Erythroblast (primary cell): ENCODE results near the gene B3GNT9.

Experiments used
- DNase-seq, 2 experiments: peaks; one replicate each; lab custom pipeline; 2025; lab: John Stamatoyannopoulos, UW
- GATA1 ChIP-seq: IDR thresholded peaks from 2 replicates; pipeline ENCODE4 v1.6.1; 2011; ENCODE audit warnings: low read depth, mild to moderate bottlenecking, control low read depth, low read length, moderate library complexity
- POLR2A ChIP-seq: IDR thresholded peaks from 2 replicates; pipeline ENCODE4 v1.6.1; 2011; ENCODE audit warnings: mild to moderate bottlenecking, low read length

The B3GNT9 gene

DNA sequence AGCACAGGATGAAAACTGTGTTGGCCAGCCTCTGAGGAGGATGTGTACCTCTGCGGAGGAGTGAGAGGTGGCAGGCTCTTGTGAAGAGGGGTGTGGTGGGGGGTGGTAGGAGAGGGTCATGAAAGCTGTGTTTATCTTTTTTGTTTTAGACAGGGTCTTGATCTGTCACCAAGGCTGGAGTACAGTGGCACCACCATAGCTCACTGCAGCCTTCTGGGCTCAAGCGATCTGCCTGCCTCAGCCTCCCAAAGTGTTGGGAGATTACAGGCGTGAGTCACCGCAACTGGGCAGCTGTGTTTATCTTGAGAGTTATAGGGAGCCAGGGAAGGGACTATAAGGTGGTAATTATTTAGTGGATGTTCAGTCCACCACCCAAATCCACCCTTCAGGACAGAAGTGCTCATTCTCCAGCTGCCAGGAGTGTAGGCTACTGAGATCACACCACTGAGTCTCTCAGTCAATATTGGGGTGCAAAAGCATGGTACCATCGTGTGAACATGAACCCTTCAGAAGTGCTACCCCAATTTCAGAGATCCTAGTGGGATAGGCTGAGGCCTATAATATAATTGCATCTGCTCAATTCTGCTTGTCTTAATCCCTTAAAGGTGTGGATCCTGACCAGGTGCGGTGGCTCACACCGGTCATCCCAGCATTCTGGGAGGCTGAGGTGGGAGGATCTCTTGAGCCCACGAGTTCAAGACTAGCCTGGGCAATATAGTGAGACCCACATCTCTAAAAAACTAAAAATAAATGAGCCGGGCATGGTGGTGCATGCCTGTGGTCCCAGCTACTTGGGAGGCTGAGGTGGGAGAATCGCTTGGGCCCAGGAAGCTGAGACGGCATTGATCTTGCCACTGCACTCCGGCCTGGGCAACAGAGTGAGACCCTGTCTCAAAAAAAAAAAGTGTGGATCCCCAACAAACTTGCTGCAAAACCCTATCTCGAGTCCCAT, 39.9 kb upstream of the B3GNT9 start:
- TF ChIP-seq GATA1 (no peak), POLR2A (peak; percentile 52)
- DNase-seq = peak; percentile 76

DNA sequence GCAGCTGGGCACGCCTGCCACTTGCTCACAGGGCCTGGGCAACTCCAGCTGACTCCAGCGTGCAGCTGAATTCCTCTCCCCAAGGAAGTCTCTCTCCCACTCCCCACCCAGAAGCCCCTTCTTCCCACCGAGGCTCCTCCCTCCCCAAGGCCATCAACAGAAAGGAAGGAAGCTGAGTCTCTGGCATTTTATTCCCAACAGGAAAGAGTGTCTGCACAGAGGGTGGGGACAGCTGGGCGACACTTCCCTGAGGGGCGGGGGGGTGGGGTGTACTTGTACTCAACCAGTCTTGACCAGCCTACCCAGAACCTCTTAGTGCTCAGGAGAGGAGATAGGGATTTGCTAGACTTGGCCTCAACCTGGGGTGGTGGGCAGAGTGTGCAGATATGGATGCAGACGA, 39.2 kb upstream of the B3GNT9 start, which contains the start of gene EXOC3L1:
Gene EXOC3L1, minus strand, starts transcription at position 96 of the 400 bp plus-strand sequence. CDS start 460 bp downstream, outside the sequence.
- TF ChIP-seq GATA1 (no peak), POLR2A (no peak)
- DNase-seq = no peak

DNA sequence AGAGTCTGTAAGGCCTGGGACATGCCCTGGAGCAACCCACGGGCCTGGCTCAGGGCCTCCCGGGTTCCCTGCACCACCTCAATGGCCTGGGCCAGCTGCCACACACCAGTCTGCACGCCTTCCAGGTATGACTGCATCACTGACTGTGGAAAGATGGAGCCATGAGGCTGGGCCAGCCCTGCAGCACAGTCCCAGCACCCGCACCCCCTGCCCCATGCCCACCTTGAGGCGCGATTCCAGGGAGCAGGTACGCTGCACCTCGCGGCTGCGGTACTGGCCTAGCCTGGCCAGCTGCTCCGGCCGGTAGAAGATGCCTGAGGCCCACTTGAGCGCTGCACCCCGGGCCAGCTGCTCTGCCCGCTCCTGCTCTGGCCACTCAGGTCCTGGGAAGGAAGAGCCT, 38.0 kb upstream of the B3GNT9 start:
- DNase-seq = no peak
- no peak for TF ChIP-seq GATA1
- TF ChIP-seq POLR2A = no peak

DNA sequence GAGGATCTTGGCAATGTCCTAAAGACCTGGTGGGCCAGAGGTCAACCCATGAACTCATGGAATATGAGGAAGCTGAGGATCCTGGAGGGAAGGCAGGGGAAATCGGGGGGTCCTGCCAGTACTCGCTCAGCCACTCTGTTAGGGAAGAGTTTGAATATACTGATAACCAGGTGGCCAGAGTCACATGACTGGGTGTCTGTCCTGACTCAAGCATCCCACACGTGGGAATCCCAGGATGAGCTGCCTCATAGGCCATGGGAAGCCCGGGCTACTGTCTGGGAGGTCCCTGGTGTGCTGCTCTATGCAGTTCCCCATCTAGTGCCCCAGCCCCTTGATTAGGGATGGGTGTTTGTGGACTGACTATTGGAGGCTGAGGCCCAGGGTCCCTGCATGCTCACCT, 37.5 kb upstream of the B3GNT9 start:
- TF ChIP-seq GATA1 (no peak), POLR2A (no peak)
- no peak for DNase-seq

DNA sequence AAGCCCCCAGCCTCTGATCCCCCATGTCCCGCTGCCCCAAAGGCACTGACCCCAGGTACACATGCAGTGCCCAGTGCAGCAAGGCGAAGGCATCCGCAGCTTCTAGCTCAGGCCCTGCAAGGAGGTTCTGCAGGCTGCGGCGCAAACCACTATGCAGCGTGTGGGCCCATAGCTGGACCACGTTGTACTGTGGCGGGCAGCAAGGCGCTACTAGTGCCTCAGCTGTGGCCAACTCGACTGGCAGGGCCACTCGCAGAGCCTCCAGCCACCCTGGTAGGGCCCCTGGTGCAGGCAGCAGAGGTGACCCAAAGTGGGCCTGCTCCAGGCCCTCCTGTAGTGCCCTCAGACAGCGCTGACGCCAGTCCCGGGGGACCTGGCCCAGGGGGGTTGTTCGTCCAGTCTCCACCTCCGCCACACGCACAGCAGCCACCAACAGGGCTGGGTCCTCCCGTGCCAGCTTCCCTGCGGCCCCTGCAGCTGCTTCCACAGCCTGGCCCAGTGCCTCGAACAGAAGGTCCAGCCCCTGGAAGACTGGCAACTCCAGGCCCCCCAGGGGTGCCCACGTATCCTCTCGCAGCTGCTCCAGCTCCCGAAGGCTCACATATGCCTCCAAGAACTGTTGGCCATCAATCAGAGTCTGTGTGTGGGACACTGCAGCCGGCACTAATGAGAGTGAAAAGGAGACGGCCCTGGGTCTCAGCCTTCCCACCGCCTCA, 36.5 kb upstream of the B3GNT9 start:
- TF ChIP-seq POLR2A = no peak
- TF ChIP-seq GATA1 = no peak
- no peak for DNase-seq

DNA sequence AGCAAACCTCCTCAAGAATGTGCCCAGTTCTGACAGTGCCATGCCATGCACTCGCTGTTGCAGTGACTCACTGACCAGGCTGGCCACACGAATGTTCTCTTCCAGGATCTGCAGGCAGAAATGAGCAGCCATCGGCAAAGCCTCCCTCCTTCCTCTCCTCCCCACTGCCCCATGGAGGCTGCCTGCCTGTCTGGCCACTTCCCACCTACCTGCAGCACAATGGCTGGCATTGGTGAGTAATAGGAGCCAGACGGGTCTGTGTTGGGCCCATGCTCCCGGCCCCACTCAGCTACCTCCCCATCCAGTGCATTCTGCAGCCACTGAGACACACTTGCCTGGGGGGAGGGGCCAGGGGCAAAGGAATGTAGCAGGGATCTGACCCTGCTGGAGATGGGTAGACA, 35.8 kb upstream of the B3GNT9 start:
- TF ChIP-seq POLR2A = no peak
- no peak for DNase-seq

DNA sequence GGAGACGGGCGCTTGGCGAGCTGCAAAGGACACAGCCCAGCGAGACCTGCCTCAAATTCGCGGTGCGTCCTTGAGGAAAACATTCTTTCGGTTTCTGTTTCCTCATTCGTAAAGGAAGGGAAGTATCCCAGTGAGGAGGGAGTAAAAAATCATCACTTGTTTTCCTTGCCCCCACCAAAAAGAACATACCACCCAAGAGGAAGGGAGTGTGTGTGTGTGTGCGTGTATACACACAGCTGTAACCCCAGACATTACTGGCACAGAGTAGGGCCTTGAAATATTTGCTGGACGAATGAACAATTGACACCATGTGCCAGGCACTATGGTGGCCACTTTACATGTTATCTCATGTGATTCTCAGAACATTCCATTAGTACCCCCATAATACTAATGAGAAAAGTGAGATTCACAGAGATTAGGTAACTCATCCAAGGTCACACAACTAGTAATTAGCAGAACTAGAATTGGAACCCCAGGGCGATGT, 34.9 kb upstream of the B3GNT9 start:
- no peak for TF ChIP-seq GATA1
- no peak for TF ChIP-seq POLR2A
- DNase-seq = no peak

DNA sequence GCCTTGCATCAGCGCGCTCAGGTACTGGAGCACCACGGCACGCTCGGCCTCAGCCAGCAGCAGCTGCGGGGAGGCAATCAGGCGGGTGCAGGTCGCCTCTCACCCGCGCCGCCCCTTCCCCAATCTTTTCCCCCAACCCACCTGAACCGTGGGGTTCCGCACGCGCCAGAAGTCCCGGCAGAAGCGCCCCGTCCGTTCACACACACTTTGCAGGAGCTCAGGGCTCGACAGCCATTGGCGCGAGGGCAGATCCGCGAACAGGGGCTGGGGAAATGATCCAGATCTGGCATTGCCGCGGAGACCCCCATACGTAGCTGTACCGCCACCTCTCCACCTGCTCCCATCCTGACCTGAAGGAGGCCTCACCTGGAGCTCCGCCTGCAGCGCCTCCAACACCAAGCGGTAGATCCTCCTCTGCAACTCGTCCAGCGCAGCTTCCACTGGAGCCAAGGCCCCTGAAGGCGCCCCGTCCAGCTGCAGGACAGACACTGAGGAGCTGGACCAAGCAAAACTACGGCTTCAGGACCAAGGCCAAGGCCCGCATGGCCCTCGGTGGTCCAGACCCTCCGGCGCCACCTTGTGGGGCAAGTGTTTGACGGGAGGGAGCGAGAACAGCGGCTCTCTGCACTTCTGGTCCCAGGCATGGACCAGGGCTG, 34.3 kb upstream of the B3GNT9 start:
- peak; percentile 88 to 90 for DNase-seq
- TF ChIP-seq GATA1 = no peak
- no peak for TF ChIP-seq POLR2A

DNA sequence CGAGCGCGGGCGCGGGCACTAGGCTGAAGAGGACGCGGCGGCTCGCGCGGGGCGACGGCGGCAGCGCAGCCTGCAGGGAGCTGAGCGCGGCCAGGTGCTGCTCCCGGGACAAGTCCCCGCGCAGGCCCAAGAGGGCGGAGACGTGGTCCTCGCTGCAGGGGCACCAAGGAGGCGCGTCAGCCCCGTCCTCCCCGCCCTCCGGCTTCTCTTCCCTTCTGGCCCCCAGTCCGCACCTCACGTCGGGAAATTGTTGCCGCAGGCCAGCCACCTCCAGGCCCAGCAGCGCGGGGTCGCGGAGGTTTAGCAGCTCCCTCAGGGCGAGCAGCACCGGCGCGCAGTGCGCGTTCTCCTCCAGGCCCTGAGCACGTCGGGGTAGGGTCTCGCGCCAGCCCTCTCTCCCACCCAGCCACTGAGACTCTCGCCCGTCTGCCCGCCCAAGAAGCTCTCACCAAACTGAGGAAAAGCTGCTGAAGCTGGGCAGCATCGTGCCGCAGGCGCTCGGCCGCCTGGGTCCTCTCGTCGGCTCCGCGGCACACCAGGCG, 33.7 kb upstream of the B3GNT9 start:
- TF ChIP-seq GATA1 = no peak
- TF ChIP-seq POLR2A = no peak
- DNase-seq = no peak

DNA sequence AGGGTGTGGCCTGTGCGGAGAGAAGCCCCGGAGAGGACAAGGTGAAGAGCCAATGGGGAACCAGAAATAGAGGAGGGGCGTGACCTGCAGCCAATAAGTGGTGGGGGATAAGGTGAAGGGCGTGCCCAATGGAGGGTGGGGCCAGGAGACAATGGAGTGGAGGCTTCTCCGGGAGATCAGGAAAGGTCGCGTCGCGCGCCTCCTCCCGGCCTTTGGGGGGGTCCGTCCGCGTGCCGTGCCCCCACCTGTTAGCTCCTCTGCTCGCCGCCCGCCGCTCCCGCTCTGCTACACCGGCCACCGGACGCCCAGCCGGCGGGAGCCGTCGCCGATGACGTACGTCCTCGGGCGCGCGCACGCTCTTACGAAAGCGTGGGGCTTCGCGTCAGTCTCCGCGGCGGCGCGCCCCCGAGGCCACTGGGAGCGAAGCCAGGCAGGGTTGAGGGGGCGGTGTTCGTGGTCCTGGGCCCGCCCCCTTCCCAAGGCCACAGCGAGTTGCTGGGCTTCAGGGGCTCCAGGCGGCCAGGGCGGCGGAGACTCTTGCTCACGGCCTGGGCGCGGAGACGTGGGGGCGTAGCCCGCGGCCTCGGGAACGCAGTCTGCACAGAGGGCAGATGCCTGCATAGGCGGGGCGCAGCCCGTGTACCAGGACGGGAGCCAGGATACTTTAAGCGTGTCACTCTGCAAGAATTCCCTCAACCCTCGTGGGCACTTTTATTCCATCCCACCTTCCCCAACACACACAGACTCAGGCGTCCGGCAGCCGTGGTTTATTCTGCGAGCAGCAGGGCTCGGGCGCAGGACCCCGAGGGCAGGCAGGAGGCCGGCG, 33.0 kb upstream of the B3GNT9 start, which contains the start of gene MATCAP1:
Gene MATCAP1, minus strand, starts transcription at position 337 of the 826 bp plus-strand sequence. CDS start 3,353 bp downstream, outside the sequence.
- peak; percentile 96 to 98 for DNase-seq
- TF ChIP-seq GATA1 (no peak), POLR2A (peak; percentile 80)

DNA sequence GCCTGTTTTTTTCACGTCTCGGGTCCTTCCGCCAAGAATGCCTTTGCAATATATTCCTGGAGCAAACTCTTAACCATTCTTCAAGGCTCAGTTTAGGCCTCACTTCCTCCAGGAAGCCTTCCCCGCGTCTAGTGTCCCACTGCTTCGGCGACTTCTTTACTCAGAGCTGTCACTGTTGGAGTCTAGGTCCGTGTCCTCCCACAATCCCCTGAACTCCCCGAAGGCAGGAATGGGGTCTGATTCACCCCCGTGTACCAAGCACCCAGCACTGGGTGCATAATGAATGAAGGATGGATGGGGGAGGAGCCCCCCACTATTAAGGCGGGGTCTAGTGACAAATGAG, 32.5 kb upstream of the B3GNT9 start:
- TF ChIP-seq GATA1 = no peak
- no peak for TF ChIP-seq POLR2A
- no peak for DNase-seq

DNA sequence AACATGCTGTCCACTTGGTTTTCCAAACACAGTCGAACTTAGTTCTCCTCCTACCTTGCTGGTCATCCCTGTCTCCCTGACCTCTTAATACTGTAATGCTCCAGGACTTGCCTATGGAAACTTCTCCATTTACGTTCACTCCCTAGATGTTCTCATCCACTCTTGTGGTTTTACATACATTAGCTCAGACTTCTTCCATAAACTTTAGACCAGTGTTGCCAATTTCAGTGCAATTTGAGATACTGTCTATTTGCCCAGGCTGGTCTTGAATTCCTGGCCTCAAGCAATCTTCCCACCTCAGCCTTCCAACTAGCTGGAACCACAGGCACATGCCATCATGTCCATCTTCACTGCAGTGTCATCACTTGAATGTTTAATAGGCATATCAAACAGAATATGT, 31.5 kb upstream of the B3GNT9 start:
- TF ChIP-seq POLR2A = no peak
- no peak for TF ChIP-seq GATA1
- no peak for DNase-seq
